Left lung (tissue), 10 donors: ENCODE results near the gene ZNF319. TPM values are rescaled to one million over a fixed set of nuclear protein-coding genes. Genes with fewer than 3 reads are reported as not detected.

ENCODE experiments used
- ATAC-seq: fragments of 200-7000 bp; cut with Tn5 transposase; one replicate; pipeline ENCODE4 v1.9.1; 2020; ENCODE audit warnings: moderate library complexity
- DNase-seq, 4 donors: peaks; one replicate each; pipeline ENCODE4 v3.0.0-alpha.2; 2013 to 2020
- H3K27ac ChIP-seq, 2 donors: fragments of 200-600 bp; sonication (generic) in 1 of 2; one replicate each; pipeline versions ENCODE4 v1.5.0 to v1.8.0; 2020 to 2021
- H3K27me3 ChIP-seq, 2 donors: fragments of 200-600 bp; sonication (generic) in 1 of 2; one replicate each; pipeline versions ENCODE4 v1.5.0 to v1.8.0; 2020 to 2021
- H3K36me3 ChIP-seq, 2 donors: fragments of 200-600 bp; sonication (generic) in 1 of 2; one replicate each; pipeline versions ENCODE4 v1.5.0 to v1.8.0; 2020 to 2021
- H3K4me1 ChIP-seq, 2 donors: fragments of 200-600 bp; one replicate each; pipeline ENCODE4 v1.8.0; 2021
- H3K4me3 ChIP-seq, 2 donors: fragments of 200-600 bp; sonication (generic) in 1 of 2; one replicate each; pipeline versions ENCODE4 v1.5.0 to v1.8.0; 2020 to 2021; ENCODE audit warnings: mild to moderate bottlenecking in 1 of 2
- H3K9me3 ChIP-seq, 2 donors: fragments of 200-600 bp; sonication (generic) in 1 of 2; one replicate each; pipeline versions ENCODE4 v1.5.0 to v1.8.0; 2020 to 2021
- CTCF ChIP-seq, 2 donors: fragments of 200-600 bp; sonication (generic) in 1 of 2; IDR thresholded peaks; one replicate each; pipeline versions ENCODE4 v1.5.0 to v1.8.0; 2021; ENCODE audit warnings: antibody characterized with exemption in 2 of 2
- intact Hi-C, 2 donors: fragments of 100-400 bp; cut with DNase I; formaldehyde crosslinking; loops; one replicate each; pipeline versions ENCODE4 v1.11.2 to v1.14.2; 2022
- polyA plus RNA-seq, 6 donors: library from polyadenylated mRNA; unstranded; fragments of 120-200 nt; gene quantifications; one replicate each; pipeline ENCODE4 v1.2.1, GENCODE V29; 2013; ENCODE audit not compliant: insufficient read length in 6 of 6
- total RNA-seq, 2 donors: library from RNA; stranded (reverse); fragmentation: NEBNext Ultra II Directional; extraction: Animal tissue kit (Norgen Biotek cat#: 25700); gene quantifications; one replicate each; pipeline ENCODE4 v1.2.1, GENCODE V29; 2021
- donor health status: DM: no; HTN: yes; CAD: no.
- donor health status: DM: no; HTN: no; CAD: no.

ZNF319 gene
- total and polyA plus RNA-seq, 8 donors: 7.8 to 12.0 (median 10.7) TPM

GRCh38 chr16:58032710-58033293 lies 32.3 kb upstream of the ZNF319 start:
- H3K4me3 ChIP-seq: no peak overlapping the region
- H3K4me1 ChIP-seq: peaks cover 13 to 40% of the 10 kb centered on the region in 2 donors
- peak in 3 of 4 donors; percentile 64 to 84 (median 66) for DNase-seq
- no peaks in the 10 kb centered on the region for H3K36me3 ChIP-seq
- intact Hi-C loops: no loop called here
- peak; percentile 74 for ATAC-seq
- H3K9me3 ChIP-seq: no peaks in the 10 kb centered on the region
- H3K27me3 ChIP-seq: peaks cover 0 to 7% of the 10 kb centered on the region in 2 donors
- H3K27ac ChIP-seq: peak overlapping the region in 1 of 2 donors; percentile 9
- TF ChIP-seq CTCF (IDR thresholded peaks at IDR 0.05): no peak

GRCh38 chr16:58031016-58031800 lies 30.7 kb upstream of the ZNF319 start:
- Histone ChIP-seq H3K4me3 (no peak overlapping the region), H3K36me3 (no peaks in the 10 kb centered on the region), H3K27me3 (peaks cover 0 to 23% of the 10 kb centered on the region in 2 donors), H3K27ac (peak overlapping the region; percentile 29 to 60), H3K4me1 (peaks cover 19 to 56% of the 10 kb centered on the region in 2 donors), H3K9me3 (no peaks in the 10 kb centered on the region)
- intact Hi-C loops: no loop called here
- ATAC-seq (peak; percentile 17), DNase-seq (peak in 1 of 4 donors; percentile 74)
- no peak for TF ChIP-seq CTCF (IDR thresholded peaks at IDR 0.05)

- Histone ChIP-seq H3K27ac (peak overlapping the region in 1 of 2 donors; percentile 29), H3K27me3 (peaks cover 0 to 32% of the 10 kb centered on the region in 2 donors), H3K4me3 (no peak overlapping the region), H3K4me1 (peaks cover 19 to 63% of the 10 kb centered on the region in 2 donors), H3K36me3 (no peaks in the 10 kb centered on the region), H3K9me3 (no peaks in the 10 kb centered on the region)
- DNase-seq (no peak), ATAC-seq (no peak)
- intact Hi-C loops: no loop called here
- TF ChIP-seq CTCF (IDR thresholded peaks at IDR 0.05): no peak
Observed at GRCh38 chr16:58030136-58030840, 29.8 kb upstream of the ZNF319 start.

- intact Hi-C loops: loop anchor here in 1 of 2 donors (10.0 kb wide), 1 partner anchor 95 kb away; the partner anchor contains the start of gene CFAP20
- Histone ChIP-seq H3K36me3 (no peaks in the 10 kb centered on the region), H3K9me3 (no peaks in the 10 kb centered on the region), H3K4me3 (no peak overlapping the region), H3K27me3 (peaks cover 0 to 41% of the 10 kb centered on the region in 2 donors), H3K27ac (no peak overlapping the region), H3K4me1 (peaks cover 24 to 72% of the 10 kb centered on the region in 2 donors)
- TF ChIP-seq CTCF (IDR thresholded peaks at IDR 0.05): no peak
- no peak for ATAC-seq
- no peak for DNase-seq
Observed at GRCh38 chr16:58029410-58029809, 28.9 kb upstream of the ZNF319 start.
